Esophagus muscularis mucosa (tissue), 3 donors: ENCODE data around the gene ST6GALNAC3.

ENCODE experiments used
- EP300 ChIP-seq: sonication (generic); formaldehyde crosslinking; IDR thresholded peaks from one replicate; pipeline ENCODE4 v1.6.1; 2017; ENCODE audit warnings: antibody characterized with exemption
- TF ChIP-seq, protein P1 (sequence below), 3 experiments: fragments of 200-600 bp in 2 of 3; fragments of 450-650 bp in 1 of 3; sonication (generic) in 2 of 3; IDR thresholded peaks; one replicate each; pipeline ENCODE4 v1.5.1; 2017 to 2019; ENCODE audit warnings: antibody characterized with exemption in 3 of 3, mild to moderate bottlenecking in 2 of 3, moderate library complexity in 1 of 3

DNA sequence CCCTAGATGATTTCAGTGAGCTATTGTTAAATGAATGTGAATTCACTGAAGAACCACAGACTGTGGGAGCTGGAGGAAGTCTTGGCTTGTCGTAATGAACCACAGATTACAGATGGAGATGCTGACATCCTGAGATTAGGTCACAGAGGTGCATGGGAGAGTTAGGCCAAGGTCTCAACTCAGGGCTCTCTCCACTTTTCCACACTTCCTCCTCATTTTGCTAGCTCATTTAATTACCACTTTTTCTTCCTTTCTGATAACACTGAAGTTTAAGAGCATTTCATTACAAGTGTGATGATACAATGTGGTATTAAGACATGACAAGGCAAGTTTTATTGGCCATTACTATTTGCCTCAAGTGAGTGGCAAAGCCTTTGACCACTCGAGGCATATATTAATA, 30.8 kb downstream of the ST6GALNAC3 start:
- TF ChIP-seq, protein P1, sequence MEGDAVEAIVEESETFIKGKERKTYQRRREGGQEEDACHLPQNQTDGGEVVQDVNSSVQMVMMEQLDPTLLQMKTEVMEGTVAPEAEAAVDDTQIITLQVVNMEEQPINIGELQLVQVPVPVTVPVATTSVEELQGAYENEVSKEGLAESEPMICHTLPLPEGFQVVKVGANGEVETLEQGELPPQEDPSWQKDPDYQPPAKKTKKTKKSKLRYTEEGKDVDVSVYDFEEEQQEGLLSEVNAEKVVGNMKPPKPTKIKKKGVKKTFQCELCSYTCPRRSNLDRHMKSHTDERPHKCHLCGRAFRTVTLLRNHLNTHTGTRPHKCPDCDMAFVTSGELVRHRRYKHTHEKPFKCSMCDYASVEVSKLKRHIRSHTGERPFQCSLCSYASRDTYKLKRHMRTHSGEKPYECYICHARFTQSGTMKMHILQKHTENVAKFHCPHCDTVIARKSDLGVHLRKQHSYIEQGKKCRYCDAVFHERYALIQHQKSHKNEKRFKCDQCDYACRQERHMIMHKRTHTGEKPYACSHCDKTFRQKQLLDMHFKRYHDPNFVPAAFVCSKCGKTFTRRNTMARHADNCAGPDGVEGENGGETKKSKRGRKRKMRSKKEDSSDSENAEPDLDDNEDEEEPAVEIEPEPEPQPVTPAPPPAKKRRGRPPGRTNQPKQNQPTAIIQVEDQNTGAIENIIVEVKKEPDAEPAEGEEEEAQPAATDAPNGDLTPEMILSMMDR (IDR thresholded peaks at IDR 0.05) = no peak
- no peak for TF ChIP-seq EP300
